ENCODE results near the gene EPHB2. TPM values are rescaled to one million over a fixed set of nuclear protein-coding genes. Genes with fewer than 3 reads are reported as not detected.

EPHB2 gene
- total RNA-seq, 1 donor from 2014 or later: 40.3 TPM

DNA sequence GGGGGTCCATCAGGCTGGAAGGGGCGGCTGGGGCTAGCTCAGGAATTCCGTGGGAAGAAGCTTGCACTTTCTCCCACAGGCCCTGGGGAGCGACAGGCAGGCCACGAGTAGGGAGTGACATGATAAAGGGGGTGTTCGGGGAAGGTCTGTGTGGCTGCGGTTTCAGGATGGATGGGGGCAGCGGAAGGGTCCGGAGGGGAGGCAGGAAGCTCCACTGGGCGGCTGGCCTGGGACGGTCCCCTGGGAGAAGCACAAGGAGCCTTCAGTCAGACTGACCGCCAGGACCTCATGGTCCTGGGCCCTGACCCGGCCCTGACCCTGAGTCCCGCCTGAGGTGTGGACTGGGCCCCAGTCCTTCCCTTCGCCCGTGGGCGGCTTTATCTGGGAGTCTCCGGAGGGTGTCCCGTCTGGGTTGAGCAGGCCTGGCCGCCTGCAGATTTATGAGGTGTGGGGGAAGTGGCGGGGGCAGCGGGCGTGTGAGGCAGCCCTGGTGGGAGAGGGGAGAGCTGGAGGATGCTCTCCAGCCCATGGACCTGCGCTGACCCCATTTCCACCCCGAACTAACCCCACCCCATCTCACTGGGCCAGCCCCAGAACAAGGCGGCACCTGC, 45.6 kb downstream of the EPHB2 start:
- DNase-seq (ENCODE audit: extremely low spot score, unreplicated experiment): no peak
- H3K27ac Mint-ChIP-seq: no peak overlapping the region
- TF ChIP-seq, protein P1, sequence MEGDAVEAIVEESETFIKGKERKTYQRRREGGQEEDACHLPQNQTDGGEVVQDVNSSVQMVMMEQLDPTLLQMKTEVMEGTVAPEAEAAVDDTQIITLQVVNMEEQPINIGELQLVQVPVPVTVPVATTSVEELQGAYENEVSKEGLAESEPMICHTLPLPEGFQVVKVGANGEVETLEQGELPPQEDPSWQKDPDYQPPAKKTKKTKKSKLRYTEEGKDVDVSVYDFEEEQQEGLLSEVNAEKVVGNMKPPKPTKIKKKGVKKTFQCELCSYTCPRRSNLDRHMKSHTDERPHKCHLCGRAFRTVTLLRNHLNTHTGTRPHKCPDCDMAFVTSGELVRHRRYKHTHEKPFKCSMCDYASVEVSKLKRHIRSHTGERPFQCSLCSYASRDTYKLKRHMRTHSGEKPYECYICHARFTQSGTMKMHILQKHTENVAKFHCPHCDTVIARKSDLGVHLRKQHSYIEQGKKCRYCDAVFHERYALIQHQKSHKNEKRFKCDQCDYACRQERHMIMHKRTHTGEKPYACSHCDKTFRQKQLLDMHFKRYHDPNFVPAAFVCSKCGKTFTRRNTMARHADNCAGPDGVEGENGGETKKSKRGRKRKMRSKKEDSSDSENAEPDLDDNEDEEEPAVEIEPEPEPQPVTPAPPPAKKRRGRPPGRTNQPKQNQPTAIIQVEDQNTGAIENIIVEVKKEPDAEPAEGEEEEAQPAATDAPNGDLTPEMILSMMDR (conservative IDR thresholded peaks at IDR 0.05): no peak
- H3K4me3 Mint-ChIP-seq: no peak overlapping the region
- H3K36me3 Mint-ChIP-seq: no peaks in the 10 kb centered on the region
- no peaks in the 10 kb centered on the region for H3K9me3 Mint-ChIP-seq
- peaks cover 32% of the 10 kb centered on the region for H3K4me1 Mint-ChIP-seq (ENCODE audit: unreplicated experiment)
- H3K27me3 Mint-ChIP-seq: no peaks in the 10 kb centered on the region

DNA sequence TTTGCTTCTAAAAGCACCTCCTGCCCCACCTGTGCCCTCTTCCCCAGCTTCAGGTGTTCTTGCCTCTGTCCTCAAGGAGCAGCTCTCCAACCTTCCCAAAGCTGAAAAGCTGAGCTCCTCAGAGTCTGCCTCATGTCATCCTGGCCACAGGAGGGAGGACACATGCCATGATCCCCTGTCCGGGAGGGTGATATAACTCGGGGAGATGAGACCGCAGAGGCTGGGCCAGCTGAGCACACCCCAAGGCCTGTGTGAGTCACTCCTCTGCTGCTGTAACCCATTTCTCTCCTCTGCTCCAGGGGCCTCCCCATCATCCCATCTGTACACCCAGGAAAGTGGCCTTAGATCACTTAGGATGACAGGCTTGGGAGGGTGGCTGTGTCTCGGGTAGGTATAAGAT, 49.8 kb downstream of the EPHB2 start:
- Mint-ChIP-seq H3K27ac (no peak overlapping the region), H3K27me3 (no peaks in the 10 kb centered on the region), H3K4me1 (ENCODE audit: unreplicated experiment) (peaks cover 14% of the 10 kb centered on the region), H3K9me3 (no peaks in the 10 kb centered on the region), H3K4me3 (no peak overlapping the region), H3K36me3 (no peaks in the 10 kb centered on the region)
- TF ChIP-seq, protein P1 (conservative IDR thresholded peaks at IDR 0.05): no peak
- no peak for DNase-seq (ENCODE audit: extremely low spot score, unreplicated experiment)

DNA sequence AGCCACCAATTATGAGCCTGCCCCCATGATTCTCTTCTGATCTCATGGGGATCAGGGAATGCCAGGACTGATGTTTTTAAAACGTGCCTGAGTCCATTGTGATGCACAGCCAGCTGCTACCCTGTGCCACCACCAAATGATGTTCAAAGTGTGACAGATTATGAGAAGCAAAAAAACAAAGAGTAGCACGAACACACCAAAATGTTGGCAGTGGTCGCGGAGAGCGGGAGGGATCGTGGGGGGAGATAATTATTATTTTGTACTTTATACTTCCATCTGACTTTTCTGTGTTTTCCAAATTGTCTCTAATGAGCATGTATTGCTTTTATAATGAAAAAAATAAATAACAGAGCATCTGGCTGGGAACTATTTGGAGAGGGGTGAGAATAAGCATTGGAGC, 50.5 kb downstream of the EPHB2 start:
- H3K36me3 Mint-ChIP-seq: no peaks in the 10 kb centered on the region
- H3K4me1 Mint-ChIP-seq (ENCODE audit: unreplicated experiment): peaks cover 8% of the 10 kb centered on the region
- TF ChIP-seq, protein P1 (conservative IDR thresholded peaks at IDR 0.05): no peak
- H3K27me3 Mint-ChIP-seq: no peaks in the 10 kb centered on the region
- DNase-seq (ENCODE audit: extremely low spot score, unreplicated experiment): no peak
- no peak overlapping the region for H3K27ac Mint-ChIP-seq
- H3K4me3 Mint-ChIP-seq: no peak overlapping the region
- no peaks in the 10 kb centered on the region for H3K9me3 Mint-ChIP-seq

DNA sequence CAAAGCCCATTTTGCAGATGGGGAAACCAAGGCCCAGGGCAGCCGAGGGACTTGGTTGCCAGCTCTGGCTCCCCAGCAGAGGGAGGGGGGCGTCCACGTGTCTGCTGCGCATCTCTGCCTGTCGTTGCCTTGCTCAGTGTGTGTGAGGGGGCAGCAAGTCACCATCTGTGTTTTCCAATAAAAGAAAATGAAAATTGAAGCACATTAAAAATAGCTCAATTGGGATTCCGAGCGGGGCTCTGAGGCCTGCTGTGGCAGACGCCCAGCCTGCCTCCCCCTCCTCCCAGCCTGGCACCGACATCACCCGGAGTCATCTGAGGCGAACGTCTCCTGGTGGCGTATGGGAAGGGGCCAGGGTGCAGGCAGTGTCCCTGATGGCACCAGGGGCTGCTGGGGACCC, 51.2 kb downstream of the EPHB2 start:
- Mint-ChIP-seq H3K9me3 (no peaks in the 10 kb centered on the region), H3K4me1 (ENCODE audit: unreplicated experiment) (peaks cover 4% of the 10 kb centered on the region), H3K4me3 (no peak overlapping the region), H3K27ac (no peak overlapping the region), H3K27me3 (no peaks in the 10 kb centered on the region), H3K36me3 (no peaks in the 10 kb centered on the region)
- TF ChIP-seq, protein P1 (conservative IDR thresholded peaks at IDR 0.05): no peak
- no peak for DNase-seq (ENCODE audit: extremely low spot score, unreplicated experiment)

DNA sequence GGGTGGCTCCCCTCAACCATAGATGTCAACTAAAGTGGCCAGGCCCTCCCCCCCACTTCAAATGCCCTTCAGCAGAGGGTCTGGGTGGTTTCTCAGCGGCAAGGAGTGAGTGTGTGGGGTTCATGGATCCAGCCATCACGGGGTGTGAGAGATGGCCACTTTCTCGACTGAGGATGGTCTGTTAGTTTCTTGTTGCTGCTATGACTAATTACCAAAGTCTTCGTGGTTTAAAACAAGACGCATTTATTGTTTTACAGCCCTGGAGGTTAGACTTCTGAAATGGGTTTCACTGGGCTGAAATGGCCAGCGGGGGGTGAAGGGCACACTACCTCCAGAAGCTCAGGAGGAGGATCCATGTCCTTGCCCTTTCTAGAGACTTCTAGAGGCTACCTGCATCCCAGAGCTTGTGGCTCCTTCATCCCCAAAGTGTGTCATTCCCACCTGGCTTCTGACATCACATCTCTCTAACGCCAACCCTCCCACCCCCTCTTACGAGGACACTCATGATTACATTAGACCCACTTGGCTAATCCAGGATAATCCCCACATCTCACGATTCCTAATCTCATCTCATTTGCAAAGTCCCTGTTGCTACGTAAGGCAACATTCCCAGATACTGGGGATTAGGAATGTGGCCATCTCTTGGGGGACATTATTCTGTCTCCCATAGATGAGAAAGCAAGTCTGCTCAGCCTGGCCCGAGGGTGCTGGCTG, 53.0 kb downstream of the EPHB2 start:
- Mint-ChIP-seq H3K4me1 (ENCODE audit: unreplicated experiment) (no peaks in the 10 kb centered on the region), H3K9me3 (no peaks in the 10 kb centered on the region), H3K4me3 (no peak overlapping the region), H3K27me3 (no peaks in the 10 kb centered on the region), H3K27ac (no peak overlapping the region), H3K36me3 (no peaks in the 10 kb centered on the region)
- DNase-seq (ENCODE audit: extremely low spot score, unreplicated experiment): no peak
- TF ChIP-seq, protein P1 (conservative IDR thresholded peaks at IDR 0.05): no peak

All from type B pancreatic cell (in vitro differentiated cells).